ENCODE results near the gene LCLAT1.

GRCh38 chr2:30482011-30482410 is 35.0 kb downstream of the LCLAT1 start:
- TF ChIP-seq POLR2A (IDR thresholded peaks at IDR 0.05) = no peak
- no peak for TF ChIP-seq POLR2AphosphoS5 (IDR thresholded peaks at IDR 0.05)
- TF ChIP-seq CTCF (IDR thresholded peaks at IDR 0.05) = no peak

Data from prostate gland (tissue), 2 donors.